Hepatocyte (in vitro differentiated cells): ENCODE data around the gene ATXN7L1.

Experiments used
- CTCF ChIP-seq: fragments of 200-600 bp; sonication (generic); IDR thresholded peaks from 2 replicates; pipeline ENCODE4 v1.5.1; 2016; ENCODE audit warnings: antibody characterized with exemption, mild to moderate bottlenecking; ENCODE audit not compliant: poor library complexity
- EZH2 ChIP-seq: fragments of 200-600 bp; sonication (generic); IDR thresholded peaks from 2 replicates; pipeline ENCODE4 v1.6.1; 2016; ENCODE audit warnings: antibody characterized with exemption, mild to moderate bottlenecking, borderline replicate concordance

GRCh38 chr7:105814481-105814880 lies 61.9 kb downstream of the ATXN7L1 start:
- no peak for TF ChIP-seq CTCF
- no peak for TF ChIP-seq EZH2
